Ascending aorta (tissue), 2 donors: ENCODE data around the gene C1orf232. TPM values are rescaled to one million over a fixed set of nuclear protein-coding genes. Genes with fewer than 3 reads are reported as not detected.

ENCODE experiments used
- DNase-seq, 2 donors: peaks; one replicate each; pipeline ENCODE4 v3.0.0-alpha.2; 2019; ENCODE audit warnings: low spot score in 2 of 2
- H3K27ac ChIP-seq, 2 donors: fragments of 200-600 bp; sonication (generic); one replicate each; pipeline ENCODE4 v1.5.1; 2016 to 2017; ENCODE audit warnings: mild to moderate bottlenecking in 1 of 2
- H3K27me3 ChIP-seq: fragments of 200-600 bp; sonication (generic); one replicate; pipeline ENCODE4 v1.5.1; 2017
- H3K36me3 ChIP-seq, 2 donors: fragments of 200-600 bp; sonication (generic); one replicate each; pipeline ENCODE4 v1.5.1; 2016
- H3K4me1 ChIP-seq, 2 donors: fragments of 200-600 bp; sonication (generic); one replicate each; pipeline ENCODE4 v1.5.1; 2016 to 2017; ENCODE audit warnings: mild to moderate bottlenecking in 1 of 2
- H3K4me3 ChIP-seq, 2 donors: fragments of 200-600 bp; sonication (generic); one replicate each; pipeline ENCODE4 v1.5.1; 2016 to 2017; ENCODE audit warnings: mild to moderate bottlenecking in 1 of 2
- H3K9me3 ChIP-seq, 2 donors: fragments of 200-600 bp; sonication (generic); one replicate each; pipeline ENCODE4 v1.5.1; 2016
- CTCF ChIP-seq, 3 experiments: fragments of 200-600 bp in 2 of 3; fragments of 450-650 bp in 1 of 3; sonication (generic) in 2 of 3; IDR thresholded peaks; one replicate each; pipeline ENCODE4 v1.5.1; 2016 to 2019; ENCODE audit warnings: antibody characterized with exemption in 3 of 3, mild to moderate bottlenecking in 1 of 3, moderate library complexity in 1 of 3
- intact Hi-C: fragments of 100-400 bp; cut with DNase I; formaldehyde crosslinking; loops from one replicate; pipeline ENCODE4 v1.15.1; 2023
- total RNA-seq: library from RNA; depleted of rRNA; stranded (reverse); fragments of >200 nt; gene quantifications from one replicate; pipeline ENCODE4 v1.1.0, GENCODE V29; 2016

The C1orf232 gene
- total RNA-seq, 1 donor from 2014 or later, result not detected

- no peaks in the 10 kb centered on the region for H3K27me3 ChIP-seq
- DNase-seq, result no peak
- TF ChIP-seq CTCF (IDR thresholded peaks at IDR 0.05), result no peak
- no peaks in the 10 kb centered on the region for H3K36me3 ChIP-seq
- H3K4me3 ChIP-seq, result no peak overlapping the region
- intact Hi-C loops, result no loop called here
- H3K27ac ChIP-seq, result no peak overlapping the region
- no peaks in the 10 kb centered on the region for H3K9me3 ChIP-seq
- no peaks in the 10 kb centered on the region for H3K4me1 ChIP-seq
These were observed 39.0 kb downstream of the C1orf232 start for GRCh38 chr1:26129778-26130177.

- no peak for DNase-seq
- no peak overlapping the region for H3K27ac ChIP-seq
- H3K36me3 ChIP-seq, result no peaks in the 10 kb centered on the region
- intact Hi-C loops, result no loop called here
- no peak for TF ChIP-seq CTCF (IDR thresholded peaks at IDR 0.05)
- no peak overlapping the region for H3K4me3 ChIP-seq
- no peaks in the 10 kb centered on the region for H3K9me3 ChIP-seq
- H3K4me1 ChIP-seq, result no peaks in the 10 kb centered on the region
- no peaks in the 10 kb centered on the region for H3K27me3 ChIP-seq
These were observed 41.3 kb downstream of the C1orf232 start for GRCh38 chr1:26127235-26128163.

DNA sequence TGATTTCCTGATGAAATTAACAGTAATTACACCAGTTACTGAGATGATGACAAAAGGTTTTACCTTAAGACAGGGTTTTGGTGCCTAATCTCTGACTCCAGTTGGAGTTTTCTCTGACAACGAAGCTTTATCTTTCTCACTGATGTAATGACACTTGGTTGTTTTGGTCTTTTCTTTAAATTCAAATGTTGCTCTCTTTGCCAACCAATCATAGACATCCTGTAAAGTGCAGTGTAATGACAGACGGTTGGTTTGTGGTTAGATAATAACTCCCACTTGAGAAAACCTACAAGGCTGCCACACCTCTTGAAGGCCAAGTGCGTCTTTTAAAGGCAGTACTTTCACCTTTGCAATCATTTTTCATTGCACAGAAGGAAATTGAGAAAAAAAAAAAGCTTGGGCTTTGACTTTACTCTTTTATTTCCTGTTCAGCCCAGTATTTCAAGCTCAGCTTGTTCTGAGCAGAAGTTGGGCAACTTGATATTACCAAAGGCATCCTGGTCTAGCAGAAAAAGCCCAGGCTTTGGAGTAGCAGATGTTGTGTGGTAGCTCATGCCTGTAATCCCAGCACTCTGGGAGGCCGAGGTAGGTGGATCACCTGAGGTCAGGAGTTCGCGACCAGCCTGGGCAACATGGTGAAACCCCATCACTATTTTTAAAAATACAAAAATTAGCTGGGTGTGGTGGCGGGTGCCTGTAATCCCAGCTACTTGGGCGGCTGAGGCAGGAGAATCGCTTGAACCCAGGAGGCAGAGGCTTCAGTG lies 42.3 kb downstream of the C1orf232 start:
- no peaks in the 10 kb centered on the region for H3K4me1 ChIP-seq
- H3K4me3 ChIP-seq, result no peak overlapping the region
- no peak overlapping the region for H3K27ac ChIP-seq
- DNase-seq, result no peak
- no peaks in the 10 kb centered on the region for H3K36me3 ChIP-seq
- intact Hi-C loops, result no loop called here
- no peak for TF ChIP-seq CTCF (IDR thresholded peaks at IDR 0.05)
- no peaks in the 10 kb centered on the region for H3K9me3 ChIP-seq
- H3K27me3 ChIP-seq, result no peaks in the 10 kb centered on the region

DNA sequence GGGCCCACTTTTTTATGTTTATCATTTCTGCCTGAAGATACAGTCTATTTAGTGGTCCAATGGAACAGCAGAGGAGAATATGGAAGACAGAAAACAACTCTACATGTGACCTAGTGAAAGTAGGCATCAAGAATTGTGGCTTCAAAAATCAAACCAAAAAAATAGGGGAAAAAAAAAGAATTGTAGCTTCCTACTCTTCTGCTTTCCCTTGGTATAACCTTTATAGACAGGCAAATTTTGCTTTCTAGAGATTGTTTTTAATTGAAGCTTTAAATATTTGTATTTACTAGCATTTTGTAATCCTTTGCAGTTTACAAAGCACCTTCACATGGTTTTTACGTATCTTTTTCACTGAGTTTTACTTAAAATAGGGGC lies 42.8 kb downstream of the C1orf232 start:
- TF ChIP-seq CTCF (IDR thresholded peaks at IDR 0.05), result no peak
- no peaks in the 10 kb centered on the region for H3K27me3 ChIP-seq
- intact Hi-C loops, result no loop called here
- H3K36me3 ChIP-seq, result no peaks in the 10 kb centered on the region
- DNase-seq, result no peak
- no peaks in the 10 kb centered on the region for H3K9me3 ChIP-seq
- no peaks in the 10 kb centered on the region for H3K4me1 ChIP-seq
- no peak overlapping the region for H3K27ac ChIP-seq
- no peak overlapping the region for H3K4me3 ChIP-seq

- H3K4me1 ChIP-seq, result no peaks in the 10 kb centered on the region
- DNase-seq, result no peak
- intact Hi-C loops, result no loop called here
- H3K9me3 ChIP-seq, result no peaks in the 10 kb centered on the region
- H3K27me3 ChIP-seq, result no peaks in the 10 kb centered on the region
- no peak overlapping the region for H3K27ac ChIP-seq
- no peak for TF ChIP-seq CTCF (IDR thresholded peaks at IDR 0.05)
- no peaks in the 10 kb centered on the region for H3K36me3 ChIP-seq
- H3K4me3 ChIP-seq, result no peak overlapping the region
These were observed 43.4 kb downstream of the C1orf232 start for GRCh38 chr1:26125382-26125781.
